Coronary artery (tissue), 2 donors: ENCODE results near the gene RPL15.
"Not testable (repeated sequence)": the region's sequence is repeated elsewhere in the genome, so short reads cannot be mapped to it uniquely, and the experiment has no call there.

Source experiments
- DNase-seq: peaks from one replicate; pipeline ENCODE4 v3.0.0-alpha.2; 2017; ENCODE audit warnings: low spot score
- H3K27ac ChIP-seq, 2 donors: fragments of 200-600 bp; sonication (generic); one replicate each; pipeline ENCODE4 v1.5.1; 2016 to 2019
- H3K4me3 ChIP-seq: fragments of 200-600 bp; sonication (generic); 2 replicates; pipeline ENCODE4 v1.5.1; 2016; ENCODE audit warnings: mild to moderate bottlenecking, moderate library complexity
- TF ChIP-seq, protein P1 (sequence below): fragments of 200-600 bp; sonication (generic); IDR thresholded peaks from one replicate; pipeline ENCODE4 v1.5.1; 2019; ENCODE audit warnings: antibody characterized with exemption

The RPL15 gene

GRCh38 chr3:23874359-23875112 is 42.4 kb upstream of the RPL15 start:
- Histone ChIP-seq H3K27ac (no peak overlapping the region), H3K4me3 (no peak overlapping the region)
- DNase-seq = no peak
- TF ChIP-seq, protein P1, sequence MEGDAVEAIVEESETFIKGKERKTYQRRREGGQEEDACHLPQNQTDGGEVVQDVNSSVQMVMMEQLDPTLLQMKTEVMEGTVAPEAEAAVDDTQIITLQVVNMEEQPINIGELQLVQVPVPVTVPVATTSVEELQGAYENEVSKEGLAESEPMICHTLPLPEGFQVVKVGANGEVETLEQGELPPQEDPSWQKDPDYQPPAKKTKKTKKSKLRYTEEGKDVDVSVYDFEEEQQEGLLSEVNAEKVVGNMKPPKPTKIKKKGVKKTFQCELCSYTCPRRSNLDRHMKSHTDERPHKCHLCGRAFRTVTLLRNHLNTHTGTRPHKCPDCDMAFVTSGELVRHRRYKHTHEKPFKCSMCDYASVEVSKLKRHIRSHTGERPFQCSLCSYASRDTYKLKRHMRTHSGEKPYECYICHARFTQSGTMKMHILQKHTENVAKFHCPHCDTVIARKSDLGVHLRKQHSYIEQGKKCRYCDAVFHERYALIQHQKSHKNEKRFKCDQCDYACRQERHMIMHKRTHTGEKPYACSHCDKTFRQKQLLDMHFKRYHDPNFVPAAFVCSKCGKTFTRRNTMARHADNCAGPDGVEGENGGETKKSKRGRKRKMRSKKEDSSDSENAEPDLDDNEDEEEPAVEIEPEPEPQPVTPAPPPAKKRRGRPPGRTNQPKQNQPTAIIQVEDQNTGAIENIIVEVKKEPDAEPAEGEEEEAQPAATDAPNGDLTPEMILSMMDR = no peak

DNA sequence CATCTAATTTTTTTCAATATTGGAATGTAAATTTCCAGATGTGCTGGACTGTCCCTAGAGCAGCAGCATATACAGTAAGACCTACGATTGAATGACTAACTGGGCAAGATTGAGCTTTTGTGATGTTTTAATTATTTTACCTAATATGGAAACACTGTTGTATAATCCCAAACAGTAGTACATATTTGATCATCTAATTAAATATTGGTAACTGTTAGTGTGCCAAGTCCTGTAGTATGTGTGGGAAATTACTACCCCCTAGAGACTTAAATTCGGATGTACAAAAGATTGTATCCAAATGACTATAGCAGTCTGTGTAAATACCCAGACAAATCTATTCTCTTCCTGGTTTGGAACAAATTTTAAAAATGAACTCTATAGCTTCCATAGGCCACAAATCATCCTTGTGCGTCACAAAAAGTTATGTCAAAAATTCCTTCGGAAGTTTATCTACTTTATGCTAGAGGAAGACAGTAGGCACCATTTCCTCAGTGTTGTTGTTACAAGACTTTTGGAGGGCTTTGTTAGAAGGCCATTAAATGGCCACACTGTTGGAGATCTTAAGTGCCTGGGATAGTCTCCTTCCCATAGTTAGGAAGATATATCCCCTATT is 41.7 kb upstream of the RPL15 start:
- TF ChIP-seq, protein P1 = no peak
- Histone ChIP-seq H3K27ac (no peak overlapping the region), H3K4me3 (no peak overlapping the region)
- DNase-seq = no peak

GRCh38 chr3:23876923-23877322 is 40.0 kb upstream of the RPL15 start:
- no peak for DNase-seq
- TF ChIP-seq, protein P1 = no peak
- no peak overlapping the region for H3K27ac ChIP-seq
- no peak overlapping the region for H3K4me3 ChIP-seq

DNA sequence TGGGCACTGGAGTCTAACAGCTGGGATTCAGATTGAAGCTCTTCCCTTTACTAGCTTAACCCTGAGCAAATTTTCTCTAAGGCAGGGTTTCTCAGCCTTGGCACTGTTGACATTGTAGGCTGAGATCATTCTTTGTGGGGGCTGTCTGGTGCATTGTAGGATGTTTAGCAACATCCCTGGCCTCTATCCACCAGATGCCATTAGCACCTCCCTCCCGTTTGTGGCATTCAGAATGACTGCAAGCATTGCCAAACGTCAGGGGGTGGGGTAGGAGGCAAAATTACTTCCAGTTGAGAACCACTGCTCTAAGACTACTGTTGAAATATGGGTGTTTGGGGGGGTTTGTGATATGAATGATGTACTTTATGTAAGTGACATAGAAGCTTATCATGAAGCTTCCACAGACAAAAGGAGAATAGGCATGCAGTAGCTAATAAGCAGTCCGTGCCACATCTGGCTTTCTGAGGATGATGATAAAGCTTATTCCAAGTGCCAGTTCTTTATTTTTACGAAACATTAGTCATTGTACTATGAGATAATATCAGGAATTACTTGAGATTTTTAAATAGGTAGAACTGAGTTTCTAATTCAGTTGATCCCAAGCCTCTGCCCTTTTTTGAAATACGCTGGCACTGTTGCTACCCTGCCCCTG is 39.5 kb upstream of the RPL15 start:
- Histone ChIP-seq H3K27ac (no peak overlapping the region), H3K4me3 (no peak overlapping the region)
- no peak for DNase-seq
- TF ChIP-seq, protein P1 = no peak

- no peak overlapping the region for H3K27ac ChIP-seq
- H3K4me3 ChIP-seq = no peak overlapping the region
- TF ChIP-seq, protein P1 = no peak
- DNase-seq = no peak
These were observed 37.4 kb upstream of the RPL15 start for GRCh38 chr3:23879485-23879884.

GRCh38 chr3:23880703-23881339 is 36.1 kb upstream of the RPL15 start:
- TF ChIP-seq, protein P1 = no peak
- Histone ChIP-seq H3K27ac (no peak overlapping the region), H3K4me3 (no peak overlapping the region)
- DNase-seq = no peak

GRCh38 chr3:23881993-23882392 is 34.9 kb upstream of the RPL15 start:
- not testable (repeated sequence) for DNase-seq, H3K27ac ChIP-seq, H3K4me3 ChIP-seq
